ENCODE measurements around the gene JUNB.

- TF ChIP-seq CTCF (IDR thresholded peaks at IDR 0.05) (no peak), POLR2A (IDR thresholded peaks at IDR 0.05) (no peak)
Observed at GRCh38 chr19:12749938-12750521, 41.3 kb upstream of the JUNB start.
